Ishikawa (cell line): ENCODE data around the gene SLC4A2.

Experiments
- EGR1 ChIP-seq: IDR thresholded peaks from 2 replicates; pipeline ENCODE4 v1.6.1; 2012
- EP300 ChIP-seq: IDR thresholded peaks from 2 replicates; pipeline ENCODE4 v1.6.1; 2012; ENCODE audit warnings: borderline replicate concordance
- RAD21 ChIP-seq: IDR thresholded peaks from 2 replicates; pipeline ENCODE4 v1.6.1; 2012; ENCODE audit warnings: low read depth
- REST ChIP-seq: IDR thresholded peaks from 2 replicates; pipeline ENCODE4 v1.6.1; 2012; ENCODE audit warnings: low read depth, mild to moderate bottlenecking
- TAF1 ChIP-seq: IDR thresholded peaks from 2 replicates; pipeline ENCODE4 v1.6.1; 2012; ENCODE audit warnings: low read depth, mild to moderate bottlenecking
- TCF12 ChIP-seq: IDR thresholded peaks from 2 replicates; pipeline ENCODE4 v1.6.1; 2012; ENCODE audit warnings: low read depth
- TEAD4 ChIP-seq: IDR thresholded peaks from 2 replicates; pipeline ENCODE4 v1.6.1; 2012
- YY1 ChIP-seq: IDR thresholded peaks from 2 replicates; pipeline ENCODE4 v1.6.1; 2012; ENCODE audit warnings: low read depth
- TF ChIP-seq, protein P1 (sequence below): IDR thresholded peaks from 2 replicates; pipeline ENCODE4 v1.6.1; 2012
- TF ChIP-seq, protein P2 (sequence below): IDR thresholded peaks from 2 replicates; pipeline ENCODE4 v1.6.1; 2012

DNA sequence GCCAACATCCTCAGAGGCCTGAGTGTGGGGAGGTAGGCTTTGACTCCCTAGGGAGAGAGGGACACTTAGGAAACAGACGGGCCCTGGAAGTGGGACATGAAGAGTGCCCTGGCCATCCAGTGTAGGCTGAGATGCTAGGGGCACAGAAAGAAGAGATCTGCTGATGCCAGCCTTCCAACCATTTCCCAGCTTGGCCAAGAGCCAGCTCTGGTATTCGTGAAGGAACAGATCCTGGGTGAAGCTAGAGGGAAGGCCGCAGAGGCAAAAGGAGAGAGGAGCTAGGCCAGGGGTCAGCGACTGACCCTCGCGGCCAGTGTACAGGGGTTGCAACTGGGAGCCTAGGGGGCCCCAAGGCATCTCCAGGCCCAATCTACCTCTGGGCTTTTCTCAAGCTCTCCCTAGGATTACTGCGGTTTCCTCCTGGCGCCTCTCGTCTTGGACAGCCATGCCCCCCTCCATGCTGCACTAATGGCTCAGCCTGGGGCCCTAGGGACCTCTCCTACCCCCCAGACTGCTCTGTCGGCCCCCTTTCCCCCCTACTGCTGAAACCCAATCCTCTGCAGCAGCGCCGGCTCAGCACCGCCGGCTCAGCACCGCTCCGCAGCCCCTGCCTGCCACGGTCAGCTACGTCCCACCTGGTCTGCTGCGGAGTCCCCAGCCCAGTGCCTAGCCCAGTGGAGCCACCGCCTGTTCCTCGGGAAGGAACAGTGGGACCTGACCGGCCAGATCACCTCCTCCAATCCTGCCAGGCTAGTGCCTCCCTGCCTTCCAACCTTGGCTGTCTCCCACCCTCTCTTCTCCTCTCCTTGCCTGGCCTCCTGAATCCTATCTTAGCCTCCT is 11.2 kb upstream of the SLC4A2 start, which contains the start of gene ASIC3:
- TF ChIP-seq TAF1 (no peak), REST (no peak), EP300 (no peak), RAD21 (no peak), EGR1 (no peak), TCF12 (no peak), TEAD4 (no peak), YY1 (no peak)
- TF ChIP-seq, protein P1, sequence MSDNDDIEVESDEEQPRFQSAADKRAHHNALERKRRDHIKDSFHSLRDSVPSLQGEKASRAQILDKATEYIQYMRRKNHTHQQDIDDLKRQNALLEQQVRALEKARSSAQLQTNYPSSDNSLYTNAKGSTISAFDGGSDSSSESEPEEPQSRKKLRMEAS: no peak
- TF ChIP-seq, protein P2, sequence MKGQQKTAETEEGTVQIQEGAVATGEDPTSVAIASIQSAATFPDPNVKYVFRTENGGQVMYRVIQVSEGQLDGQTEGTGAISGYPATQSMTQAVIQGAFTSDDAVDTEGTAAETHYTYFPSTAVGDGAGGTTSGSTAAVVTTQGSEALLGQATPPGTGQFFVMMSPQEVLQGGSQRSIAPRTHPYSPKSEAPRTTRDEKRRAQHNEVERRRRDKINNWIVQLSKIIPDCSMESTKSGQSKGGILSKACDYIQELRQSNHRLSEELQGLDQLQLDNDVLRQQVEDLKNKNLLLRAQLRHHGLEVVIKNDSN: no peak
